Renal cortex interstitium (tissue), 11 donors: ENCODE data around the gene MACF1. TPM values are rescaled to one million over a fixed set of nuclear protein-coding genes. Genes with fewer than 3 reads are reported as not detected.
"Not testable (repeated sequence)": the region's sequence is repeated elsewhere in the genome, so short reads cannot be mapped to it uniquely, and the experiment has no call there.

Experiments used
- DNase-seq, 11 donors: peaks; one replicate each; pipeline ENCODE4 v3.0.0-alpha.2; 2013; ENCODE audit warnings: low read depth in 9 of 11, low spot score in 4 of 11; ENCODE audit errors: extremely low read depth in 1 of 11
- polyA plus RNA-seq, 3 donors: library from polyadenylated mRNA; unstranded; fragments of 120-200 nt; gene quantifications; one replicate each; pipeline ENCODE4 v1.2.1, GENCODE V29; 2013; ENCODE audit not compliant: insufficient read length in 3 of 3

Gene MACF1
- polyA plus RNA-seq, 3 donors: 252 to 274 (median 259) TPM

DNA sequence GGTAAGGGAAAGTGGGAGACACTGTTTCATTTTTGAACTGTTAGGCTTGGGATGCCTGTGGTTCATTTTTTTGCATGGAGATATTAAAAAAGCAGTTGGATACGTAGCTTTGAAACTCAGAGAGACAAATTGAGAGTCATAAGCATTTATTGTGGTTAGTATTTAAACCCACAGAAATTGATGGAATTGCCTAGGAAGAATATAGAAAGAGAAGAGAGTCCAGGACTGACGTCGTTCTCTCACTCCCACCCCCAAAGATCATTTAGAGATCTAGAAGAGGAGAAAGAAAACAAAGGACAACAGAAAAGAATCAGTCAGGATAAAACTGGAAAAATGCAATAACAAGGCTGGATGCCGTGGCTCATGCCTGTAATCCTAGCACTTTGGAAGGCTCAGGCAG is 213.7 kb downstream of the MACF1 start:
- no peak for DNase-seq

- no peak for DNase-seq
Measured at GRCh38 chr1:39420493-39420892, 216.0 kb downstream of the MACF1 start.

GRCh38 chr1:39422614-39423013 is 218.1 kb downstream of the MACF1 start:
- DNase-seq: no peak

GRCh38 chr1:39425151-39425550 is 220.7 kb downstream of the MACF1 start:
- no peak for DNase-seq

DNA sequence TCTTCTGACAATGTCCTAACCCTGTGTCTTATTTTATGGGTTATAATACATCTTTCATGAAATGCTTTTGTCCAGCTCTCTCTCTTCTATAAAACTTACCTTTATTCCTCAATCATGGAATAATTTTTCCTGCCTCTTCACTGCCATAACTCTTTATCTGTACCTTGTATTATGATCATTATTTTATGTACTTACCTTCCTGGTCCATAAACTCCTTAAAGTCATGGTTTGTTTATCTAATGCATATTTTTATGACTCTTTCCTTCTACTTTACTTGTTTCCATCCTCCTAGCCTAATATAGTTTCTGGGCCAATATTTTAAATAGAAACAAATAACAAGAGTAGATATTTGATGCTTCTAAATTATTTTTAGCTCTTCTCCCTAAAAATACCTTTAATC is 221.1 kb downstream of the MACF1 start:
- no peak for DNase-seq

DNA sequence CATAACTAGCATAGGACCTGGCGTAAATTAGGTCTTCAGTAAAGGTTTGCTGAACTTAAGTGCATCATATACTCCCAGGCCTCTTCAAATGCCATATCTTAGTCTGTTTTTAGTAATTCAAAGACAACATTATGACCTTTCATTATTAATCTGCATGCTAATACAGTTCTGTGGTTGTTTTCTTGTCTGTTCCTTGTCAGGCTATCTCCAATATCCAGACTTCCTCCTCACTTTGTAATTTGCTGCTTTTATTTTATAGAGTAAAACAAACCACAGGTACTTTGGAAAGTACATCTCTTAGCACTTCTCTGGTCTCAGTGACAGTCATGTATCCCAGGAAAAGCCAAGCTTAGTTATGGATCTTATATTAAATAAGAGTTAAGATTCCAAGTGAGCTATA is 221.9 kb downstream of the MACF1 start:
- DNase-seq: no peak

- no peak for DNase-seq
Measured at GRCh38 chr1:39427374-39427773, 222.9 kb downstream of the MACF1 start.

DNA sequence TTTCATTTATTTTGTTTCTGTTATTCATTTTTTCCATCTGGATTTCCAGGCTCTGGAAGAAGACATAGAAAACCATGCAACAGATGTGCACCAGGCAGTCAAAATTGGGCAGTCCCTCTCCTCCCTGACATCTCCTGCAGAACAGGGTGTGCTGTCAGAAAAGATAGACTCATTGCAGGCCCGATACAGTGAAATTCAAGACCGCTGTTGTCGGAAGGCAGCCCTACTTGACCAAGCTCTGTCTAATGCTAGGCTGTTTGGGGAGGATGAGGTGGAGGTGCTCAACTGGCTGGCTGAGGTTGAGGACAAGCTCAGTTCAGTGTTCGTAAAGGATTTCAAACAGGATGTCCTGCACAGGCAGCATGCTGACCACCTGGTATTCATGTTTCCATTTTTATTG is 223.4 kb downstream of the MACF1 start:
- no peak for DNase-seq

DNA sequence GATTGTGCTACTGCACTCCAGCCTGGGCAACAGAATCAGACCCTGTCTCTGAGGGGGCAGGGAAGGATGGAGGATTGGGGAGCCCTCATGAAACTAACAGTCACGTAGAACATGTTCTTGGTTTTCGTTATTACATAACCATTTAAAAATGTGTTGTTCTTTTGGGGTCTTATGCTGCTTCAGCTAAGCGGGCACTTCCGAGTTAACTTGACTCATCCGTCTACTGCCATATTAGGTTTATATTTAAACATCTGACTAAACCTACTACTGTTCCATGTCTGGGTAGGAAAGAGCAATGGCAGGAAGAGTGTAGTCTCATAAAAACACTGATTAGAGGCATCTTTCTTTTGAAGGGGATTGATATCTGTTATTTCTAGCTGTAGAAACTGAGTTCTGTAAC is 227.4 kb downstream of the MACF1 start:
- no peak for DNase-seq

- no peak for DNase-seq
Measured at GRCh38 chr1:39434797-39435395, 230.4 kb downstream of the MACF1 start.

DNA sequence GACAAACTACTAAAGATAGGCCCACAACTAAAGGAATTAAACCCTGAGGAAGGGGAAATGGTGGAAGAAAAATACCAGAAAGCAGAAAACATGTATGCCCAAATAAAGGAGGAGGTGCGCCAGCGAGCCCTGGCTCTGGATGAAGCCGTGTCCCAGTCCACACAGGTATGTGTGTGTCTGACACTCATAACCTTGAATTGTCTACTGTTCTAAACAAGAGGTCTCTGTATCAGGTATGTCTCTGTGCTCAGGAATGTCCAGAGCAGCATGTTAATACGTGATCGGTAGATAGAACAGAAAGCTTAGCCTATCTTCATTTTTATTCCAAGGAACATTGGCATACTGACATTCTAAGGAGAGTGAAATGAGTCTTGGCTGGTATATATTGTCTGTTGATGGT is 231.1 kb downstream of the MACF1 start:
- DNase-seq: no peak

GRCh38 chr1:39436842-39437241 is 232.3 kb downstream of the MACF1 start:
- no peak for DNase-seq

GRCh38 chr1:39438042-39438441 is 233.5 kb downstream of the MACF1 start:
- no peak for DNase-seq

DNA sequence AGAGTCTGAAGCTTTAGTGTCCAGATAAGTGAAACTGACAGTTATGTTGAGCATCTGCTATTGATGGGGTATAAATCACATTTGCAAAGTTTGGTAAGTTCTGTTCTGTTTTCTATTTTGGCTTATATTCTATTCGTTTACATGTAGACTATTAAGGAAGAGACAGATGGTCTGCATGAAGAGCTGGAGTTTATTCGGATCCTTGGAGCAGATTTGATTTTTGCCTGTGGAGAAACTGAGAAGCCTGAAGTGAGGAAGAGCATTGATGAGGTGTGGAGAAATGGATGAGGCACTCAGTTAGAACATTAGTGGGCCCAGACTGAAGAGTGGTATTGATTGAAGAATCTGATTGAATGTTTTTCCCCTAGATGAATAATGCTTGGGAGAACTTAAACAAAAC is 236.4 kb downstream of the MACF1 start:
- DNase-seq: no peak

DNA sequence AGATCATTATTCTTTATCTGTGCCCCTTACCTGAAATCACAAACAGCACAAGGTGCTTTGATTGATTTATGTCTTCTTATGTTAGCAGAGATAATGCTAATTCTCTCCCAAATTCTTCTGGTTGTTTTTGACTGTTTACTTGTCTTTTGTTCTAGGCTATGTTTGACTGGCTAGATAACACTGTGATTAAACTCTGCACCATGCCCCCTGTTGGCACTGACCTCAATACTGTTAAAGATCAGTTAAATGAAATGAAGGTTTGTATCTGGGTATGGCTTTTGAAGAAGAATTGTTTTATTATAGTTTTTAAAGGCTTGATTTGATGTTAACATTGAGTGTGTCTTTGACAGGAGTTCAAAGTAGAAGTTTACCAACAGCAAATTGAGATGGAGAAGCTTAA is 237.3 kb downstream of the MACF1 start:
- no peak for DNase-seq

DNA sequence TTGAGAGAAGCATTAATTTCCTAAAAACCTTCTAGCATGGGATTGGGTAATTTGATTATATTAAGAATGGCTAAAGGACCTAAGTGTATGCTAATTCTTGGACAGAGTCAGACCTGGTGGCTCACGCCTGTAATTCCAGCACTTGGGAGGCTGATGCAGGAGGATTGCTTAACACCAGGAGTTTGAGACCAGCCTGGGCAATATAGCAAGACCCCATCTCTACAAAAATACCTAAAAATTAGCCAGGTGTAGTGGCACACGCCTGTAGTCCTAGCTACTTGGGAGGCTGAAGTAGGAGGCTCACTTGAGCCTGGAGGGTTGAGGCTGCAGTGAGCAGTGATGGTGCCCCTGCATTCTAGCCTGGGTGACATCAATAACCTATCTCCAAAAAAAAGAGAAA is 241.1 kb downstream of the MACF1 start:
- DNase-seq: no peak

- no peak for DNase-seq
Measured at GRCh38 chr1:39446986-39447567, 242.6 kb downstream of the MACF1 start.

DNA sequence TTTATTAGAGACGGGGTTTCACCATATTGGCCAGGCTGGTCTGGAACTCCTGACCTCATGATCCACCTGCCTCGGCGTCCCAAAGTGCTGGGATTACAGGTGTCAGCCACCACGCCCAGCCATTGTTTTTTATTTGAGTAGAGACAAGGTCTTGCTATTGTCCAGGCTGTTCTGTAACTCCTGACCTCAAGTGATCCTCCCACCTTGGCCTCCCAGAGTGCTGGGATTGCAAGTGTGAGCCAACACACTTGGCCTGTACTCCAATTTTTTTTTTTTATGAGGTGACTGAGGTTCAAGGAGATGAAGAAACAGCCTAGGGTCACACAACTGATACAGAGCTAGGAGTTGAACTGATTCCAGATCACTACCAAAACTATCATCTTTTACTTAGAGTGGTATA is 245.5 kb downstream of the MACF1 start:
- DNase-seq: not testable (repeated sequence)

DNA sequence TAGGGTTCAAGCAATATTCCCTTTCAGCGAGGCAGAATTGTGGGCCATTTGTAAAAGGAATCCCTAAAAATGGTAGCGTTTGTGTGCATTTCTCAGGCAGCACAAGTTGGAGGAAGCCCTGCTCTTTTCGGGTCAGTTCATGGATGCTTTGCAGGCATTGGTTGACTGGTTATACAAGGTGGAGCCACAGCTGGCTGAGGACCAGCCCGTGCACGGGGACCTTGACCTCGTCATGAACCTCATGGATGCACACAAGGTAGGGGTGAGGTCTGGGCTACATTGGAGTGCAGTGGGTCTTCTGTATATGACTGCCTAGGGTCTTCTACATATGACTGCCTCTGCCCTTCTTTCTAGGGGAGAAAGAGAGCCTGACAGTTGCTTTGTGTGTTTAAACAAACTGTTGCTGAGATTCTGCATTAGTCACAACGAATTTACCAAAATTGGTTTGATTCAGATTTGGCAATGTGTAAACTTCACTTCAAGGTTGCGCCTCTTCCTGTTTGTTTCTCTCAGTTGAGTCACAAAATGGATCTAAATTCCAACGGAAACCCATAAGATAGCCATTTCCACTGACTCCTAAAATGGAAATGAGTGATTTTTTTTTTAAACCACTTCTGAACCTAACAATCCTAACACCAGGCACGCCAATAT is 246.6 kb downstream of the MACF1 start:
- no peak for DNase-seq

- no peak for DNase-seq
Measured at GRCh38 chr1:39452081-39452480, 247.6 kb downstream of the MACF1 start.

GRCh38 chr1:39452540-39452939 is 248.0 kb downstream of the MACF1 start:
- no peak for DNase-seq
